Measurements from ENCODE around the gene BCORL1.

DNA sequence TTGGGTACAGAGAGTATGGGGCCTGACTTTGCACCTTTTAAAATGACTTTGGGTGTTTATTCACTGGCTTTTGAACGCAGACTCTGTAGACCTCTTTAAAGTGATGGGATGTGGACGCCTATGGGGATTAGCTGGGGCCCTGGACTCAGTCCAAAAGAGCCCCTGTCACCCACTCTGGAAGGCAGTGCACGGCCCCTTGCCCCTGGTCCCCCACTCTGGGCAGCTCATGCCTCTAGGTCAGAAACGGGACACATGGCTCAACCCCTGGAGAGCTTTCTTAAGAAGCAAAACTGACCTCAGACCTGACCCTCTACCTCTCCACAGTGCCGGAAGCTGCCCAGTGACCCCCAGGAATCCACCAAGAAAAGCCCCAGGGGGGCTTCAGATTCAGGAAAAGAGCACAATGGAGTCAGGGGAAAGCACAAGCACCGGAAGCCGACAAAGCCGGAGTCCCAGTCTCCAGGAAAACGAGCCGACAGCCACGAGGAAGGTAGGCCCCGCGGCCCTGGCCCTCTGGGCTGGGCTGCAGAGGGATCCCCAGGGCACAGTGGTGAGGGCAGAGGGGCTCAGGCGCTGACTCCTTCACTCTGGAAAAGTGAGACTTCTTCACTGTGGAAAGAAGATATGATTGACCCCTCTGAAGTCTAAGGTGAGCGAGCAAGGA lies 38.4 kb downstream of the BCORL1 start:
- TF ChIP-seq POLR2A (IDR thresholded peaks at IDR 0.05; ENCODE audit: low read length) (no peak), GATA1 (IDR thresholded peaks at IDR 0.05; ENCODE audit: low read depth, low read length) (no peak)

Measured in erythroblast (primary cell).